ENCODE results near the gene RIMBP2.

- TF ChIP-seq CTCF (IDR thresholded peaks at IDR 0.05): no peak
- no peak for TF ChIP-seq YY1 (IDR thresholded peaks at IDR 0.05; ENCODE audit: low read depth)
- no peak for TF ChIP-seq TAF1 (IDR thresholded peaks at IDR 0.05; ENCODE audit: borderline replicate concordance, low read depth, low read length)
- TF ChIP-seq SIN3A (IDR thresholded peaks at IDR 0.05; ENCODE audit: borderline replicate concordance, low read depth, low read length): no peak
- no peak for TF ChIP-seq EZH2phosphoT487 (IDR thresholded peaks at IDR 0.05; ENCODE audit: borderline replicate concordance, low read depth)
- TF ChIP-seq, protein P1, sequence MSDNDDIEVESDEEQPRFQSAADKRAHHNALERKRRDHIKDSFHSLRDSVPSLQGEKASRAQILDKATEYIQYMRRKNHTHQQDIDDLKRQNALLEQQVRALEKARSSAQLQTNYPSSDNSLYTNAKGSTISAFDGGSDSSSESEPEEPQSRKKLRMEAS (IDR thresholded peaks at IDR 0.05; ENCODE audit: low read depth): no peak
These were observed 123.5 kb downstream of the RIMBP2 start for GRCh38 chr12:130592641-130593040.

Data from SK-N-SH (cell line).